ENCODE data around the gene PSME3IP1. TPM values are rescaled to one million over a fixed set of nuclear protein-coding genes. Genes with fewer than 3 reads are reported as not detected.

Gene PSME3IP1
- total RNA-seq, 2 experiments from 2014 or later = 106 to 110 TPM

DNA sequence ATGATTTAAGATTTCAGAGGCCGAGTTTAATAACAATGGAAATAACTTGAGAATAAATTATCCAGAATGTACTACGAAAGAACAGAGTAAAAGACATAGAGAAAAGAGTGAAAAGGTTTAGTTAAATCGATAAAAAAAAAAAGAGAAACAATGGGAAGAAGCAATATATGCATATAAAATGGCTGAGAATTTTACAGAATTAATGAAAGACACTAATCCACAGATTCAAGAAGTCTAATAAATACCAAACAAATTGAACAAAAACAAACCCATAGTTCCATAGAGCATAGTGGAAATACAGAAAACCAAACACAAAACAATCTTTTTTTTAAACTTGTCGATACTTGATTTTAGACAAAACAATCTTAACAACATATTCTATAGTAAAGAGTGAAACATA is 1.7 kb downstream of the PSME3IP1 start:
- no peaks in the 10 kb centered on the region for H3K27me3 Mint-ChIP-seq (ENCODE audit: low read depth)
- no peak for DNase-seq
- intact Hi-C loops (cut with micrococcal nuclease) = no loop called here
- CTCF ChIA-PET = interaction anchor here (1.2 kb wide), 1 partner anchor 99 kb away, joined by 3 read pairs; no protein-coding TSS in a partner anchor
- peaks cover 2% of the 10 kb centered on the region for H3K36me3 Mint-ChIP-seq (ENCODE audit: low read depth)
- peak overlapping the region; percentile 49 for H3K4me3 Mint-ChIP-seq
- H3K4me1 Mint-ChIP-seq (ENCODE audit: low read depth) = peaks cover 47% of the 10 kb centered on the region
- H3K9me3 Mint-ChIP-seq = no peaks in the 10 kb centered on the region
- H3K27ac Mint-ChIP-seq = no peak overlapping the region

DNA sequence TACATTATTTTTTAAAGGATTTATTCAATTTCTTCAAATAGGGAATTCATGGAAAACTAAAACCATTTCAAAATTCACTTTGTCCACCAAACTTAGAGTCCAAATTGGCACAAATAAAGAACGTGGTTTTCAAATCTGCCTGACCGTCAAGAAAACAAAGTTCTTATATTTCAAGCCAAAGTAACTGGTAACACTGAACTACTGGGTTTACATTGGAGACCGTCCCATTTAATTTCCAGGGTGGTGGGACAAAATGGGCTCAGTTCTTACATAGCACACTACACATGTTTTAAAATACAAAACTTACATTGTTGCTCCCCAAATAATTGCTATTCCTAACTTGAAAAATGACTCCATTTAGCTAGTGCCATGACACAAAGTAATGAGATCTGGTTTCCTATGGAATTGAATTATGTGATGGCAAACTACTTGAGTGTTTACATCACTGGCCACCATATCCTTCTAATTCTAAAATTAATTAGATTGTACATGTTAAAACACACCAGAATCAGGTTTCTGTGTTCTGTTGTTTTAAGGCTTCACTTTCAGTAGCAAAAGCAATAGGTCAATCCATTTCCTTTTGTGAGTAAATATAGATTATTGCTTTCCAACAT is 6.5 kb downstream of the PSME3IP1 start:
- intact Hi-C loops (cut with micrococcal nuclease) = no loop called here

DNA sequence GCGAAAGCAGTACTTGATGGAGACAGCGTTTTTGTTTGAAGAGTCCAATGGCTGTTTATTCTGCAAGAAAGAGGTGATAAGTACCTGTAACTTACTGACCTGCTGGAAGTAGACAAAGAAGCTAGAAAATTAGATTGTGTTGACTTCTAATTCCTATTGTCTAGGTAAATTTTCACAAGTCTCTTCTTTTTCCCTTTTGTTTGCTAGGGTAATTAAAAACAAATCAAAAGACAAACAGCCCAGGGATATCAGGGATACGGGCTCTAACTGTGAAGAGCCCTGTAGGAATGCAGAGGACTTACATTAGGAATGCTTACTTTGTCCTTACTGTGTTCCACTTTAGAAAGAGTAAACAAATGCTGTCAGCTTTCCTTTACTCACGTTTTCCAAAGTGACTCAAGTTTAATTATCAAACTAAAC is 7.0 kb downstream of the PSME3IP1 start:
- Mint-ChIP-seq H3K36me3 (ENCODE audit: low read depth) (no peaks in the 10 kb centered on the region), H3K4me3 (no peak overlapping the region), H3K4me1 (ENCODE audit: low read depth) (peaks cover 17% of the 10 kb centered on the region), H3K27me3 (ENCODE audit: low read depth) (no peaks in the 10 kb centered on the region), H3K9me3 (no peaks in the 10 kb centered on the region), H3K27ac (no peak overlapping the region)
- no peak for DNase-seq
- CTCF ChIA-PET = interaction anchor here (1.0 kb wide), 1 partner anchor 96 kb away, joined by 3 read pairs; no protein-coding TSS in a partner anchor
- intact Hi-C loops (cut with micrococcal nuclease) = no loop called here

More for the DNA sequence above, 6.5 kb downstream of the PSME3IP1 start:
- no peak overlapping the region for H3K27ac Mint-ChIP-seq
- H3K9me3 Mint-ChIP-seq = no peaks in the 10 kb centered on the region
- H3K36me3 Mint-ChIP-seq (ENCODE audit: low read depth) = no peaks in the 10 kb centered on the region
- no peak for DNase-seq
- CTCF ChIA-PET = interaction anchor here (1.0 kb wide), 1 partner anchor 97 kb away, joined by 3 read pairs; no protein-coding TSS in a partner anchor
- H3K27me3 Mint-ChIP-seq (ENCODE audit: low read depth) = no peaks in the 10 kb centered on the region
- H3K4me3 Mint-ChIP-seq = no peak overlapping the region
- peaks cover 21% of the 10 kb centered on the region for H3K4me1 Mint-ChIP-seq (ENCODE audit: low read depth)

DNA sequence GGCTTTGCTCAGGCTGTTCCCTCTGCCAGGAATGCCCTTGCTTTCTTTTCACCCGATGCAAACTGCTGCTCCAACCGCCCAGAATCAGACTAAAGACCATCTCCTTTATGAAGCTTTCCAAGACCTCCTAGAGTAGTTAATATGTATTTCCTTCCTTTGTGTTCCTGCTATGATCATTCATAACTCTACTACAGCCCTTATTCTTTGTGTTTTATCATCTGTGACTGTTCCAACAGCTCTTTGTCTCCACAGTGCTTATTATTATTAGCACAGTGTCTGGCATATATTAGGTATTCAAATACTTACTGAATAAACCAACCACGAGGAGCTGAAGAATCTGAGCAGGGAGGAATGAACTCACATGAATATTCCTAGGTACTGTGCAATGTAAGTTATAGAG is 7.6 kb downstream of the PSME3IP1 start:
- no peak overlapping the region for H3K4me3 Mint-ChIP-seq
- no peak for DNase-seq
- intact Hi-C loops (cut with micrococcal nuclease) = no loop called here
- peaks cover 4% of the 10 kb centered on the region for H3K36me3 Mint-ChIP-seq (ENCODE audit: low read depth)
- CTCF ChIA-PET = no interaction called here
- peaks cover 15% of the 10 kb centered on the region for H3K4me1 Mint-ChIP-seq (ENCODE audit: low read depth)
- H3K9me3 Mint-ChIP-seq = no peaks in the 10 kb centered on the region
- H3K27me3 Mint-ChIP-seq (ENCODE audit: low read depth) = no peaks in the 10 kb centered on the region
- H3K27ac Mint-ChIP-seq = no peak overlapping the region

DNA sequence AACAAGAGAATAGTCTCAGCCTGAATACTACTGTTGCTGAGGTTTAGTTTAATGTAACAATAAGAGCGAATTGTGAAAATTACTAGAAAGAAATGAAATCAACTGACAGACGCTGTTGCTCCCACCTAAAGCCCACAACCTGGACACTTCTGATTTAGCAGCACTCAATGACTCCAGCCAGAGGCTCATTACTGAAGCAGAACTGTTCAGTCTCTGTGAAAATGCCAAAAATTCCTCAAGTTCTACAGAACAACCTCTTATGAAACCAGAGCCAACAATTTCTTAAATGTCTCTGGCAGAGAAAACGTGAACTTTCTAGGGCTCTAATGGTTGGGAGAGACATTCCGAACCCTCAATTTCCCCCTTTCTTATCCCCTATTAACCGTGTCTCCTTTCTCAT is 9.9 kb downstream of the PSME3IP1 start:
- Mint-ChIP-seq H3K4me3 (no peak overlapping the region), H3K9me3 (no peaks in the 10 kb centered on the region), H3K27ac (no peak overlapping the region), H3K4me1 (ENCODE audit: low read depth) (peaks cover 3% of the 10 kb centered on the region), H3K27me3 (ENCODE audit: low read depth) (no peaks in the 10 kb centered on the region), H3K36me3 (ENCODE audit: low read depth) (peaks cover 17% of the 10 kb centered on the region)
- no peak for DNase-seq
- intact Hi-C loops (cut with micrococcal nuclease) = no loop called here
- CTCF ChIA-PET = interaction anchor here (1.0 kb wide), 1 partner anchor 10 kb away, joined by 3 read pairs; the partner anchor contains the start of gene PSME3IP1

DNA sequence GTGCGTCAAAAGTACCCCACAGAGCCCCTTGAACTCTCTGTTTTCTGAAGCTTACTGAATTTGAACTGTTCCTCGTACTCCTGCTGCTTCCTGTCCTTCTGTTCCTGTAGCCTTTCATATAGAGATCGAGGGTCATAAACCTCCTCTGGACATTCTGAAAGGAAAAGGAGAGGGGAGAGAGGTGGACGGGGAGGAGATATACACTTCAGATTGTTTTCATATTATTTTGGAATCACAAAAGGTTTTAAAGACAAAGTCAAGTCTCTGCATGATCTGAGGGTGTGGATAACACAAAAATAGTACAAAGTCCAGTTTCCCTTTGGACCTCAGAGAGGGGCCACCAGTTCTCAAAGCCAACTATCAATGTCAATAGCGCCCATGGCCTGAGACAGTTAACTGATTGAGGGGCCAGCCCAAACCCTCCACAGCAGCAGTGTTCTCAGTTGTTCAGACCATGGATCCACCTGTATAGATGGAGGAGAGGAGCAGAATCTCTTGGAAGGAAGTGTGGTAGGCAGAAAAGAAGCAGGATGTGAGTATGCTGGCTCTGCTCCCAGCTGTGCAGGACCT is 13.0 kb downstream of the PSME3IP1 start:
- no peak overlapping the region for H3K27ac Mint-ChIP-seq
- intact Hi-C loops (cut with micrococcal nuclease) = no loop called here

DNA sequence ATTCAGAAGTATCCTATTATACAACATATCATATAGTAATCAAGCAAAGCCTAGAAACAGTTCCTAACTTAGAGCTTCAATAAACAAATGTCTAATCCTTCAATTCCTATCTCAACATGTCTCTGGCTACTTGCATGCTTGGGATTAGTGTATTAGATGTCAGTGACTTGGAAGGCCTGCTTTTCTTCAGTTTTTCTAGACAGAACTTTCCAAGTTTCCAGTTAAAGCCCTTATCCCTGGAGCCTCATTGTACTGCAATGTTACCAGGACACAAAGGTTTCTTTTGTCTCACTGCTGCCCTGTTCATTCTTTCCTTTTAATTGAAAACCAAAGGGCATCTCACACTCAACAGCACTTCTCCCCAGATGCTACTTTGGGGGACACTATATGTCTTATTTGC is 16.5 kb downstream of the PSME3IP1 start:
- H3K36me3 Mint-ChIP-seq (ENCODE audit: low read depth) = peaks cover 28% of the 10 kb centered on the region

More for the DNA sequence above, 13.0 kb downstream of the PSME3IP1 start:
- H3K36me3 Mint-ChIP-seq (ENCODE audit: low read depth) = peaks cover 24% of the 10 kb centered on the region
- CTCF ChIA-PET = interaction anchor here (0.6 to 0.9 kb wide), 2 partner anchors 77 to 80 kb away, joined by 3 to 4 read pairs; partner anchors contain the start of gene CPNE2
- no peak overlapping the region for H3K4me3 Mint-ChIP-seq
- no peaks in the 10 kb centered on the region for H3K27me3 Mint-ChIP-seq (ENCODE audit: low read depth)
- H3K4me1 Mint-ChIP-seq (ENCODE audit: low read depth) = peaks cover 4% of the 10 kb centered on the region
- no peaks in the 10 kb centered on the region for H3K9me3 Mint-ChIP-seq
- no peak for DNase-seq

DNA sequence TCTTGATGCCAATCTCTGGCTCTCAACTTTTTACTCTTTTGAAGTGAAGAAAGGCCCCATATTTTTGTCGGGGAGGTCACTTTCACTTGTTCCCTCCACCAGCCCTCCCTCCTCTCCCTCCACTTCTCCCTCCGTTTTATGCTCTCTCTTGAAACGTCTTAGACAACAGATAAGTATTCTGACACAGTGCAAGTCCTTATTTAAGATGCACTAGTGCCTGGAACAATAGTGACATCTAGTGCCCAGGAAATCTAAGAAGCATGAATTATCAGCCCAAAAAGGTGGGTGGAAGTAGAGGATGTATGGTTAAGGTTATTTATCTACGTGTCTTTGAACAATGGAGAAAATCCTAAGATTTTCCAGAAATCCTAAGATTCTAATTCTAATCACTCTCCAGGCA is 17.9 kb downstream of the PSME3IP1 start:
- no peak for DNase-seq
- CTCF ChIA-PET = interaction anchor here (0.7 to 2.4 kb wide), 3 partner anchors 74 to 292 kb away, joined by 4 to 17 read pairs (median 4); no protein-coding TSS in a partner anchor
- no peaks in the 10 kb centered on the region for H3K9me3 Mint-ChIP-seq
- peaks cover 7% of the 10 kb centered on the region for H3K4me1 Mint-ChIP-seq (ENCODE audit: low read depth)
- H3K4me3 Mint-ChIP-seq = no peak overlapping the region
- intact Hi-C loops (cut with micrococcal nuclease) = loop anchor here (1.0 kb wide), 4 partner anchors 40 to 204 kb away; no protein-coding TSS in a partner anchor
- no peak overlapping the region for H3K27ac Mint-ChIP-seq
- H3K27me3 Mint-ChIP-seq (ENCODE audit: low read depth) = no peaks in the 10 kb centered on the region
- H3K36me3 Mint-ChIP-seq (ENCODE audit: low read depth) = peaks cover 26% of the 10 kb centered on the region

More for the DNA sequence above, 16.5 kb downstream of the PSME3IP1 start:
- no peak for DNase-seq
- Mint-ChIP-seq H3K27ac (no peak overlapping the region), H3K4me1 (ENCODE audit: low read depth) (peaks cover 7% of the 10 kb centered on the region), H3K4me3 (no peak overlapping the region), H3K9me3 (no peaks in the 10 kb centered on the region), H3K27me3 (ENCODE audit: low read depth) (no peaks in the 10 kb centered on the region)
- intact Hi-C loops (cut with micrococcal nuclease) = no loop called here
- CTCF ChIA-PET = interaction anchor here (1.0 to 2.2 kb wide), 4 partner anchors 17 to 85 kb away, joined by 3 to 17 read pairs (median 7); partner anchors contain the start of gene CPNE2

DNA sequence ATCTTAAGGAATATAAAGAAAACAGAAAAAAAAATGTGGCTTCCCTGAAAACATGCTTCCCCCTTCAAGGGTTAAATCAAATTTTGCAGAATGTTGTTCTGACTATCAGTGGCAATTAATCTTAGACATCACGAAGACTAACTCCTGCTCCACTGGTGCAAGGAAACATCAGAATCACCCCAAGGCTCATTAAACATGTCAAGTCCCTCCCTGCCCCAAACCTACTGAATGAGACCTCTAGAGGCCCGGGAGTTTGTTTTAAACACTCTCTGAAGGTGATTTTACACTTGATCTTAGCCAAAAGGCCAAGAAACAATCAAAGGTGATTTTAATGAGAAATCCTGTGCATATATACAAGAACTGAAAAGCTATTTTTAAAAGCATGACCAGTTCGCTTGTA is 18.3 kb downstream of the PSME3IP1 start:
- intact Hi-C loops (cut with micrococcal nuclease) = no loop called here
- Mint-ChIP-seq H3K27me3 (ENCODE audit: low read depth) (no peaks in the 10 kb centered on the region), H3K9me3 (no peaks in the 10 kb centered on the region), H3K4me3 (no peak overlapping the region), H3K27ac (no peak overlapping the region), H3K36me3 (ENCODE audit: low read depth) (peaks cover 25% of the 10 kb centered on the region), H3K4me1 (ENCODE audit: low read depth) (peaks cover 7% of the 10 kb centered on the region)
- DNase-seq = no peak
- CTCF ChIA-PET = interaction anchor here (0.7 to 2.4 kb wide), 3 partner anchors 74 to 83 kb away, joined by 4 to 17 read pairs (median 4); partner anchors contain the start of gene CPNE2

DNA sequence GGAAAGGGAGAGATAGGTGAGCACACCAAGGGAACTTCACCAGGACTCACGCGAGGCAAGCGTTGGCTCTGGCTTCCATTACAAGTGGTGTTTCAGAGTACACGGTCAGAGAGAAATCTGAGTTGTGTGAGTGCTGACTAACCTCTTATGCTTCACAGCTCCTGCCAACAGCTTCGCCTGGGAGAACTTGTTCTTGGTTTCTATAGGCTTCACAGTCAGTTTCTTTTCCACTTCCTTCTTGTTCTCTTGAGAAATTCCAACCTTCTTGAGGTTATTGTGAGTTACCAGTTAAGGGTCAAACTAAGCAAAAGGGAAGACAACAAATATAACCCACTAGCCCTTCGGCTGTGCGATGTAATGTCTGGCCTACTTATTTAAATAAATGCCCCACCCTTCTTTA is 18.9 kb downstream of the PSME3IP1 start:
- Mint-ChIP-seq H3K27ac (no peak overlapping the region), H3K27me3 (ENCODE audit: low read depth) (no peaks in the 10 kb centered on the region), H3K4me3 (no peak overlapping the region), H3K36me3 (ENCODE audit: low read depth) (peaks cover 24% of the 10 kb centered on the region), H3K4me1 (ENCODE audit: low read depth) (peaks cover 7% of the 10 kb centered on the region), H3K9me3 (no peaks in the 10 kb centered on the region)
- CTCF ChIA-PET = interaction anchor here (0.7 to 2.4 kb wide), 5 partner anchors 73 to 203 kb away, joined by 3 to 17 read pairs (median 4); partner anchors contain the start of gene CPNE2
- intact Hi-C loops (cut with micrococcal nuclease) = no loop called here
- DNase-seq = no peak

DNA sequence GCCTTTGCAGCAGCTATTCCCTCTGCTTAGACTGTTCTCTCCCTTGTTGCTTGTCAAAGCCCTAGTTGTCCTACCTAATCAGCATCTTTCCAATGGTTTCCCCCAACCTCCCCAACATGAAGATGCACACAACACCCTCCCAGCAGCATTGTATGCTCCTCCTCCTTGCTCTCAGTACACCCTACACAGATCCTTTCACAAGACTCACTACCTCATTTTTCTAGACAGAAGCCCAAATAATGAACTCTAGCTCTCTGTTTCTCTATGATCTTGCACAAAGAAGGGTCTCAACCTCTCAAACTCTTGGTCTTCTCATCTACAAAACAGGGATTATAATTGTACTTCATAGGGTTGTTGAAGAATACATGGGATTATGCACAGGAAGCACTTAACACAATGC is 19.4 kb downstream of the PSME3IP1 start:
- Mint-ChIP-seq H3K36me3 (ENCODE audit: low read depth) (peaks cover 21% of the 10 kb centered on the region), H3K4me3 (no peak overlapping the region), H3K4me1 (ENCODE audit: low read depth) (peaks cover 7% of the 10 kb centered on the region), H3K27ac (no peak overlapping the region), H3K27me3 (ENCODE audit: low read depth) (no peaks in the 10 kb centered on the region), H3K9me3 (no peaks in the 10 kb centered on the region)
- CTCF ChIA-PET = interaction anchor here (0.8 to 2.4 kb wide), 4 partner anchors 73 to 203 kb away, joined by 3 to 17 read pairs (median 4); partner anchors contain the start of gene CPNE2
- intact Hi-C loops (cut with micrococcal nuclease) = no loop called here
- DNase-seq = no peak

DNA sequence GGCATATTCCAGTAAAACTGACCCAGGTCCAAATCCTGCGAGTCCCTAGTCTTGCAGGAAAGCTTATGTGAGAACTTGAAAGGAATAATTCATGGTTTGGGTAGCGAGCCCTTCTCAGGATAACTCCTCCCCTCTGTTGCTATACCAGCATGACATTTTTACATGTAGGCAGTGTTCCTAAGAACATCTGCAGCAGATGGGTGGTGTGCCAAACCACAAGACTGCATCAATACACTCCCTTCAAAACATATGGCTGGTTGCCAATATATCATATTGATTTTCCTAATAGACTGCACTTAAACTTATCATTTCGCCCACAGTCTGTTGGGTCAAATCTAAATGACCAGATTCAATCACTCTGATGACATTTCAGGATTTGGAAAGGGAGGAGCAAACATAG is 19.9 kb downstream of the PSME3IP1 start:
- CTCF ChIA-PET = interaction anchor here (0.9 to 2.4 kb wide), 3 partner anchors 72 to 82 kb away, joined by 3 to 17 read pairs (median 4); partner anchors contain the start of gene CPNE2
- no peaks in the 10 kb centered on the region for H3K9me3 Mint-ChIP-seq
- H3K36me3 Mint-ChIP-seq (ENCODE audit: low read depth) = peaks cover 20% of the 10 kb centered on the region
- DNase-seq = no peak
- H3K4me3 Mint-ChIP-seq = no peak overlapping the region
- H3K27ac Mint-ChIP-seq = no peak overlapping the region
- peaks cover 7% of the 10 kb centered on the region for H3K4me1 Mint-ChIP-seq (ENCODE audit: low read depth)
- no peaks in the 10 kb centered on the region for H3K27me3 Mint-ChIP-seq (ENCODE audit: low read depth)
- intact Hi-C loops (cut with micrococcal nuclease) = no loop called here
